ENCODE data around the gene KCNQ4. TPM values are rescaled to one million over a fixed set of nuclear protein-coding genes. Genes with fewer than 3 reads are reported as not detected.

KCNQ4 gene
- under 1 TPM in 1 of 6 experiments, not detected in 5; 0.05 TPM for total RNA-seq (2021; fragmentation: NEBNext Ultra II Directional; extraction: Animal tissue kit (Norgen Biotek cat#: 25700))
- long read RNA-seq: 0 reads

DNA sequence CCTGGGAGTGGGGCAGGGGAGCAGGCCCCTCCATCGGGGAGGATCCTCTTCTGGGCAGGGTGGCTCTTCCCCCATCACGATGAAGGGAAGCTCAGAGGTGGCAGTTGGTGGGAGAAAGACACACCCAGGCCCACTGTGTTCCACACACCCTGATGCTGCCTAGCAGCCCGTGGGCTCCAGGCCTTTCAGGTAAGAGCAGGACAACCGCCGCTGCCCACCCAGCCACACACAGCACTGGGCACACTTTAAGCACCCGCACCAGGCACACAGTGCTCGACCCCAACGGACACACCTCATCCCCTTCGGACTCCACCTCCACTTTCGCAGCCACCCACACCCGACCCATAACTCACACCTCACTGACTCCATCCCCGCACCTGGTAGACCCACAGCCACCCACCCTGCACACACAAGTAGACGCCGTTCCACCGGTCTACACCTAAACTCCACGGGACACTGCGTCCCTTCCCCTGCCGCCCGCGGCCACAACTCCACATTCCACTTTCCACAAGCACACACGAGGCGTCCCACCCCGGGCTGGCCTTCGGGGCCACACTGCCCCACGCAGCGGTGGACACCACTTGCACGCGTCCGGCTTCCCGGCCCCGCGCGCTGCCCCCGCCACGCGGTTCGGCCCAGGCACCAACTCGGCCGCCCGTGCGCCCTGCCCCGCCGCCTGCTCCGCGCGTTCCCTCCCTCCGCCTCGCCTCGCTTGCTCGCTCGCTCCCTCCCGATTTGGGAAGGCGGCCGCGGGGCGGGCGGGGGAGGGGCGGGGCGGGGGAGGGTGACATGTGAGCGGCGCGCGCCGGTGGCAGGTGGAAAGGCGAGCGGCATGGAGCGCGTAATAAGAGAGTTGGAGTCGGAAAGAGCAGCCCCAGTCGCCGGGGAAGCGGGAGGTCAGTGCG is at the start of gene KCNQ4:
TSS of gene KCNQ4 (plus strand) at position 787 of the 905 bp plus-strand sequence. CDS start 307 bp downstream, outside the sequence.
- H3K27ac Mint-ChIP-seq: no peak within 1 kb of the TSS
- no peaks in the 10 kb centered on the region for H3K9me3 Mint-ChIP-seq
- H3K4me1 Mint-ChIP-seq (ENCODE audit: low read depth): peaks cover 10% of the 10 kb centered on the region
- no peaks in the 10 kb centered on the region for H3K36me3 Mint-ChIP-seq (ENCODE audit: low read depth)
- DNase-seq: no peak
- TF ChIP-seq CTCF (IDR thresholded peaks at IDR 0.05): no peak
- peaks cover 34% of the 10 kb centered on the region for H3K27me3 Mint-ChIP-seq (ENCODE audit: insufficient read depth)
- peak within 1 kb of the TSS; percentile 63 for H3K4me3 Mint-ChIP-seq

DNA sequence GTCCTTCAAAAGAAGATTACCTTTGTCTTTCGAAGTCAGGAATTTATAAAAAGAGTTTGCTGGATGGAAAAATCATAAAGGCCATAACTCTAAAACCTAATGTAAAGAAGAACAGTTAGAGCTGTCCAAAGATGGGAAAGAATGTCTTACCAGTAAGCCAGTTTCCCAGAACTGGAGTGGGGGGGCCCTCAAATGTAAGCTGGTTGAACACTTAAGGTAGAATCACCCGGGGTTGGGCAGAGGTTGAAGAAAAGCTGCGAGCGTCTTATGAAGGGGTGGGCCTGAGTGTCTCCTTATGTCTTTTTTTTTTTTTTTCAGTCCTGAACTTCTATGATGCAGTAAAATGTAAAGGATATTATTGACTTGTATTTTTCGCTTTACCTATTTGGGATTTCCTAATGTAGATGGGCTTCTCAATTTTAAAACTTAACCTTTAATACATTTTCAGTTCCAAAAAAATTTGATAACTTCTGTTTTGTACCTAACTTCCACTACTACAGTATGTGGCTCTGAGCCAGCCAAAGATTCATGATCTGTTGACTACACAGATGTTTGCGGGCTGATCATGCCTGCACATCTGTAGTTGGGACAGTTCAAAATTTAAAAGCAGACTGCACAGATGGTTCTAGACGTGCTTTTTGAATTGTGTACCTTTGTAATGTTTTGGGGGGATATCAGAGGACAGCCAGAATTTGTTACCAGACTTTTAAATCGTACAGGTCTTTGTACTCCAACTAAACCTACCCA is 48.5 kb upstream of the KCNQ4 start:
- no peaks in the 10 kb centered on the region for H3K9me3 Mint-ChIP-seq
- no peak for TF ChIP-seq CTCF (IDR thresholded peaks at IDR 0.05)
- peaks cover 44% of the 10 kb centered on the region for H3K36me3 Mint-ChIP-seq (ENCODE audit: low read depth)
- no peak overlapping the region for H3K4me3 Mint-ChIP-seq
- DNase-seq: no peak
- no peak overlapping the region for H3K27ac Mint-ChIP-seq
- H3K27me3 Mint-ChIP-seq (ENCODE audit: insufficient read depth): no peaks in the 10 kb centered on the region
- peaks cover 46% of the 10 kb centered on the region for H3K4me1 Mint-ChIP-seq (ENCODE audit: low read depth)

GRCh38 chr1:40736085-40736531 is 47.5 kb upstream of the KCNQ4 start:
- Mint-ChIP-seq H3K4me3 (no peak overlapping the region), H3K36me3 (ENCODE audit: low read depth) (peaks cover 42% of the 10 kb centered on the region)

DNA sequence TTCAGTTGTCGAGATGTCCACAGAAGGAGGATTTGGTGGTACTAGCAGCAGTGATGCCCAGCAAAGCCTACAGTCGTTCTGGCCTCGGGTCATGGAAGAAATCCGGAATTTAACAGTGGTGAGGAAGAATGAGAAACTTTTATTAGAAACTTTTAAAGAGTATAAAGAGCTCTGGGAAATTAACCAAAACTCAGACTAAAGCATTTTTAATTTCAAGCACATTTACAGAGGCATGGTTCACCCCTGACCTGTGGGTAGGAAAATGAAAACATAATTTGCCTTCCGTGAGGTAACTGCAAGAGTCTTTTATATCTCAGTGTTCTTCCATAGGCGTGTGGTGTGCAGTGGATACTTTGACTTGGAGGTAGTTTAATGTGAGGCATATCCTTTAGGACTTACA is 44.8 kb upstream of the KCNQ4 start:
- no peak for TF ChIP-seq CTCF (IDR thresholded peaks at IDR 0.05)
- peak; percentile 29 for DNase-seq
- peaks cover 42% of the 10 kb centered on the region for H3K4me1 Mint-ChIP-seq (ENCODE audit: low read depth)
- no peaks in the 10 kb centered on the region for H3K27me3 Mint-ChIP-seq (ENCODE audit: insufficient read depth)
- peak overlapping the region; percentile 33; the same call in 1 of the 2 replicates for H3K4me3 Mint-ChIP-seq
- peak overlapping the region; percentile 58 for H3K27ac Mint-ChIP-seq
- H3K36me3 Mint-ChIP-seq (ENCODE audit: low read depth): peaks cover 47% of the 10 kb centered on the region
- no peaks in the 10 kb centered on the region for H3K9me3 Mint-ChIP-seq

More at GRCh38 chr1:40736085-40736531, 47.5 kb upstream of the KCNQ4 start:
- Mint-ChIP-seq H3K27me3 (ENCODE audit: insufficient read depth) (no peaks in the 10 kb centered on the region), H3K9me3 (no peaks in the 10 kb centered on the region), H3K27ac (no peak overlapping the region; the same call in 1 of the 2 replicates), H3K4me1 (ENCODE audit: low read depth) (peaks cover 47% of the 10 kb centered on the region)
- no peak for TF ChIP-seq CTCF (IDR thresholded peaks at IDR 0.05)
- peak; percentile 21 for DNase-seq

GRCh38 chr1:40739455-40740008 is 44.1 kb upstream of the KCNQ4 start:
- Mint-ChIP-seq H3K27ac (peak overlapping the region; percentile 58), H3K9me3 (no peaks in the 10 kb centered on the region), H3K36me3 (ENCODE audit: low read depth) (peaks cover 47% of the 10 kb centered on the region), H3K4me1 (ENCODE audit: low read depth) (peaks cover 46% of the 10 kb centered on the region), H3K4me3 (peak overlapping the region; percentile 33; the same call in 1 of the 2 replicates), H3K27me3 (ENCODE audit: insufficient read depth) (no peaks in the 10 kb centered on the region)
- TF ChIP-seq CTCF (IDR thresholded peaks at IDR 0.05): no peak
- peak; percentile 48 for DNase-seq
